Cardiac muscle cell (in vitro differentiated cells and primary cell): ENCODE measurements around the gene PLEKHH3. TPM values are rescaled to one million over a fixed set of nuclear protein-coding genes. Genes with fewer than 3 reads are reported as not detected.

ENCODE experiments used
- DNase-seq, 2 donors: peaks; one replicate each; pipeline versions ENCODE4 v3.0.0 to v3.0.0-alpha.2; 2010 to 2017; ENCODE audit warnings: low read depth in 1 of 2, low spot score in 1 of 2
- H3K27ac ChIP-seq: fragments of 200-600 bp; sonication (generic); 2 replicates; pipeline ENCODE4 v1.5.1; 2016
- H3K27me3 ChIP-seq: fragments of 200-600 bp; sonication (generic); 2 replicates; pipeline ENCODE4 v1.6.0; 2016; ENCODE audit warnings: control low read depth
- H3K36me3 ChIP-seq: fragments of 200-600 bp; sonication (generic); 2 replicates; pipeline ENCODE4 v1.5.1; 2016; ENCODE audit warnings: control low read depth
- H3K4me1 ChIP-seq: fragments of 200-600 bp; sonication (generic); 2 replicates; pipeline ENCODE4 v1.8.1; 2017; ENCODE audit warnings: low read depth, mild to moderate bottlenecking, mixed run types
- H3K4me3 ChIP-seq: fragments of 200-600 bp; sonication (generic); 2 replicates; pipeline ENCODE4 v1.5.1; 2016; ENCODE audit warnings: mild to moderate bottlenecking
- H3K9me3 ChIP-seq: fragments of 200-600 bp; sonication (generic); 2 replicates; pipeline ENCODE4 v1.5.1; 2017; ENCODE audit warnings: low read depth, mild to moderate bottlenecking, control low read depth
- CTCF ChIP-seq: IDR thresholded peaks from 2 replicates; pipeline ENCODE4 v1.5.1; 2012; ENCODE audit warnings: low read depth, mild to moderate bottlenecking, low read length
- polyA plus RNA-seq: library from polyadenylated mRNA; unstranded; fragments of >200 nt; fragmentation: Nextera tagmentation; extraction: Ambion mirVana; gene quantifications from 2 replicates; pipeline ENCODE4 v1.2.1, GENCODE V29; 2016
- total RNA-seq: library from RNA; depleted of rRNA; stranded (reverse); fragments of >200 nt; gene quantifications from 2 replicates; pipeline ENCODE4 v1.2.3, GENCODE V29; 2016

Gene PLEKHH3
- total and polyA plus RNA-seq, 2 experiments from 2014 or later, result 54.7 to 79.1 TPM

DNA sequence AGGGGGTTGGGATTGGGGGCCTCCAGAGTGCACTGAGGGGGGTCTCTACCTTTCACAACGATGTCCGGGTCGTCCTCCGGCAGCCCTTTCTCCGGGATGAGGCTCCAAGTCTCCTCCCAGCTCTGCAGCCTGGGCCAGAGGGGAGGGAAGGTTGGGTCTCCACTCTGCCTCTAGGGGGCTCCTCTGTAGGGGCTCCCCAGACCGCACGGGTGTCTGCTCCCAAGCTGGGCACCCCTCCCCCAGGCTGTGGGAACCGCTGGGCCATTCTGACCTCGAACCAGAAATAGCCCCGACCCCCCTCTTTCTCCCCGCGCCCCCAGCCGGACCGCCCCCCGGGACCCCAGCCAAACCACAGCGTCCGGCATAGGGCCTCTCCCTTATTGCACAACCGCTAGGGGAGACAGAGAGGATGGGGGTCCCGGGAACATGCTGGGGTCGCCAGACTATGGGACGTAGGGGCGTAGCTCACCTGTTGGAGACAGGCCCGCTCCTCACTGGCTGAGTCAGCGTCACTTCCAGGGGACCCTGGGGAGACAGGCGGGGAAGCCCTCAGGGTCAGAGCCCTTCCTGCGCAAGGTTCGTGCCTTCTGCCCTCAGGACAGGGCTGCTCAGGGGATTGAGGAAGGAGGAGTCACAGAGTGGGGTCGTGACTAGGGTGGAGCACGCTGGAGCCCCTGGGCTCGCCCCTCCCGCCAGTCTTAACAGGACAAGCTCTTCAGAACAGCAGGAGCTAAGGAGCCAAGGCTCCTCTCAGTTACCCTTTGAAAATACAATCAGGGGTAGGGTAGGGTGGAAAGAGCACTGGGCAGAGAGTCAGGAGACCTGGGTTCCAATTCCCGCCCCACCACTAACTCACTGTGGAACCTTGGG is 2.7 kb downstream of the PLEKHH3 start:
- Histone ChIP-seq H3K27ac (no peak overlapping the region), H3K27me3 (no peaks in the 10 kb centered on the region), H3K36me3 (peaks cover 21% of the 10 kb centered on the region), H3K4me1 (peaks cover 25% of the 10 kb centered on the region), H3K9me3 (no peaks in the 10 kb centered on the region), H3K4me3 (peak overlapping the region; percentile 43)
- DNase-seq, result peak; percentile 61 to 89
- TF ChIP-seq CTCF, result peak; percentile 68

DNA sequence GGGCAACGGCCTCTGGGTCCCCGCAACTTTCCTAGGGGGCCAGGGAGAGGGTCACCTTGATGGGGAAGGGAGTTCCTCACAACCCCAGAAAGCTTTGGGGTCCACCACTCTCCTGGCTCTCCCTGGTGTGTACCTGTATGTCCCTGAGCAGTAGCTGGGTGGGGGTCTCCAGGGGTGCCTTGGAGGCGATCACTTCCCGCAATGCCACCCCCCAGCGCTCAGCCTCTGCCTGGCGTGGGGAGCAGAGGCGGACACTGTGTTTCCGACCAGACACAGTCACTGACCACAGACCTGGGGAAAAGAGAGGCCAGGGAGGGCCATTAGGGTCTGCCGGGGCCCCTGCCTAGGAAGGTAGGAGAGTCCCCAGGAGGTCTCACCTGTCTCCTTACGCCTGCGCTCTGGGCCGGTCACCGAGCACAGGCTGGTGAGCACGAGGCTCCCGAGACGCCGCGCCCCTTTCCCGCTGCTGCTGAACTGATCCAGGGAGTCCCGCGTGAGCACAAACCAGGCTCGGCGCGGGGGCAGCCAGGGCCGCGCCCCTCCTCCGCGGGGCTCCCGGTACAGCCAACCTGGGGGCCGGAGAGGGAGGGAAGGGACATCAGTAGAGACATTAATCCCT is 3.4 kb downstream of the PLEKHH3 start:
- Histone ChIP-seq H3K4me1 (peaks cover 19% of the 10 kb centered on the region), H3K36me3 (peaks cover 24% of the 10 kb centered on the region), H3K4me3 (no peak overlapping the region), H3K27me3 (no peaks in the 10 kb centered on the region), H3K9me3 (no peaks in the 10 kb centered on the region), H3K27ac (no peak overlapping the region)
- no peak for TF ChIP-seq CTCF
- no peak for DNase-seq

DNA sequence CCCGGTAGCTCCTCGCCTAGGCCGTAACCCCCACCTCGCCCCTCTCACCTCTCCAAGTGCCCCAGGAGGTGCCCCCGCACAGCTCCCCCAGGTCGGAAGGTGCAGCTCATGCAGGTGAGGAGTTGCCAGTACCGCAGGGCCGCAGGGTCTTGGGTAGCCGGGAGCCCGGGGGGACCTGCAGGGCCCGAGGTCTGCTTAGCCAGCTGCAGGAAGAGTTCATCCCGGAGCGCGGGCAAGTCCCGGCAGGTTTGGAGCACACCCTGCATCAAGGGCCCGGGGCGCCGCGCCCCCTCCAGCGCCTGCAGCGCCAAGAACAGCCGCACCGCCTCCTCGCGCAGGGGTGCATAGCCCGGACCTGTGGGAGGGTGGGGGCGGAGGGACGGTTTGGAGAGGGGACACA is 4.8 kb downstream of the PLEKHH3 start:
- peaks cover 27% of the 10 kb centered on the region for H3K36me3 ChIP-seq
- H3K9me3 ChIP-seq, result no peaks in the 10 kb centered on the region
- no peak for DNase-seq
- no peak overlapping the region for H3K4me3 ChIP-seq
- H3K4me1 ChIP-seq, result peaks cover 12% of the 10 kb centered on the region
- no peaks in the 10 kb centered on the region for H3K27me3 ChIP-seq
- TF ChIP-seq CTCF, result no peak
- H3K27ac ChIP-seq, result no peak overlapping the region

GRCh38 chr17:42670789-42671657 is 5.8 kb downstream of the PLEKHH3 start:
- no peak overlapping the region for H3K27ac ChIP-seq
- H3K9me3 ChIP-seq, result no peaks in the 10 kb centered on the region
- DNase-seq, result no peak
- peaks cover 33% of the 10 kb centered on the region for H3K36me3 ChIP-seq
- no peaks in the 10 kb centered on the region for H3K27me3 ChIP-seq
- no peak overlapping the region for H3K4me3 ChIP-seq
- TF ChIP-seq CTCF, result no peak
- H3K4me1 ChIP-seq, result peaks cover 12% of the 10 kb centered on the region

DNA sequence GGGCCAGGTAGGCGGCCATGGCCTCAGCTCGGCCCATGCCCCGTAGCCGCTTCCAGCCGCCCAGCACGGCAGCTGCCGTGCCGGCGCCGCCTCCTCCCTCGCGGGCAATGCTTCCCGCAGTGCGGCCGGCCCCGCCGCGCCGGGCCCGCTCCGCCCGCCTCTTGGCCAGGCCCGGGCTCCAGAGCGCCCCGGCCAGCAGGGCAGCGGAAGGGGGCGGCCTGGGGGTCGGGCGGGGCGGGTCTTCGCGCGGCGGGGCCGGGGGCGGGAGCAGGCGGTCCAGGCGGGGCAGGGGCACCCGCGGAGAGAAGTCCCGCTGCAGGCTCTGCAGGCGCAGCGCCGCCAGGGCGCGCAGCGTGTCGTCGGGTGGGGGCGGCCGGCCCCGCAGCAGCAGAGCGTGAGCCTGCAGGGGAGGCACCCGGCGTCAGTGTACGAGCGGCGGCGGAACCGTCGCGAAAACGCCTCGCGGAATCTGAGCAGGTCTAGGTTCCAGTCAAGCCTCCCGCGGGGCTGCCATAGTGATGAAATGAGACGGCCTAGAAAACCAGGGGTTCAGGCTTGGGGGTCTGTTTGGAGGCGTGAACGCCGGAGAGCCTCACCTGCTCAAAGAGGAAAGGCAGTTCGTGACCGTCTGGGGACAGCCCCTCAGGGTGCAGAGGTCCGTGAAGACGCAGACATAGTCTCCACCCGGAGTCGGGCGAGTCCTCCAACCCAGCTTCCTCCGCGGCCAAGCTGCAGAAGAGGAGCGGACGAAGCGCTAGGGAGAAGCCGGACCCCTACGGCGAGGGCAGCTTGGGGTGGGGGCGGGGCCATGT is 6.6 kb downstream of the PLEKHH3 start:
- Histone ChIP-seq H3K4me1 (peaks cover 12% of the 10 kb centered on the region), H3K4me3 (no peak overlapping the region), H3K36me3 (peaks cover 33% of the 10 kb centered on the region), H3K27me3 (no peaks in the 10 kb centered on the region), H3K27ac (no peak overlapping the region), H3K9me3 (no peaks in the 10 kb centered on the region)
- DNase-seq, result no peak
- no peak for TF ChIP-seq CTCF
